HG02981 (cell line): ENCODE measurements around the gene HMCN1.

Source experiments
- ATAC-seq: cut with Tn5 transposase; IDR thresholded peaks from one replicate; pipeline ENCODE4 v1.9.1; 2021; ENCODE audit warnings: mild to moderate bottlenecking, moderate library complexity; ENCODE audit not compliant: unreplicated experiment

HMCN1 gene

DNA sequence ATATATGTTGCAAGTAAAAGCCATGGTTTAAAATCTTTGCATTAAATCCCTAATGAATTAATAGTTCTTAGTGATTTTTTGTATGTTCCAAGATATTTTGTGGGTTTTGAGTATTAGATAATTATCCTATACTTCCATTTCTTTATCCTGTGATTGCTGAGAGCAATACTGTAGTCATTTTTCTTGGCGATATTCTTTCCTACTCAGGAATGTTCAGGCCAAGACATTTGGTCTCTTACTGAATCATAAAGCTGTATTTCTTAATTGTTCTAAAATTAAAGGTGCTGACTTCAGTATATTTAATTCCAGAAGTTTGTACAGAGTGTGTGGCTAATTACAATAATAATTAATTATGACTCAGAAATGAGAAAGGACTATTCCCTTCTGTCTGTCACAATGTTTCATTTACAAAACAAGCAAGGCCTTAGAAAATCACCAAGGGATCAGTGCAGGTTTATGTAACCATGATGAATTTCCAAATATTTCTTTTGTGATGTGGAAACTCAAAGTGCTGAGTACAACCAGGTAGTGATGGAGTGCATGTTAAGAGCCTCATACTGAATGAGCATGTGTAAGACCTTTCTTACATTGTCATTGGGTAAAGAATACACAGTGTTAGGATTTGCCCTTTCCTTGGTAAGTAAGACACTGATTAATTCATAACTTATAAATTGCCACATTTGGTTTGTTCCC lies 161.2 kb downstream of the HMCN1 start:
- ATAC-seq = no peak

DNA sequence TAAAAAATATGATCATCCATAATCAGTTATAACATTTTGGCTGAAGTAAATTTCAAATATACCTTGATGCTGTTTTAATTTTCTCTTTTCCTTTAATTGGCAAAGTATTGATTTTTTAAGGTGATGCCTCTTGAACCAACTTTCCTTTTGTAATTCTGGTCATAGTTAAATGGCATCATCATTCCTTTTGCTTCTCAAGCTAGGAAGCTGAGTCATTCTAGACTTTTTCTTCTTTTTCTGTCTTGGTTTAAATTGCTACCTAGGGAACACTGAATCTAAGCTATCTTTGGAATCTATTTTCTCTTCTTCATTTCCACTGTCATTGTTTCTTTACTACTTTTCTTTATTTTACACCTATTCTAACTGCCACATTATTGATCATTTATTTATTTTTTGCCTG lies 162.7 kb downstream of the HMCN1 start:
- ATAC-seq = no peak

DNA sequence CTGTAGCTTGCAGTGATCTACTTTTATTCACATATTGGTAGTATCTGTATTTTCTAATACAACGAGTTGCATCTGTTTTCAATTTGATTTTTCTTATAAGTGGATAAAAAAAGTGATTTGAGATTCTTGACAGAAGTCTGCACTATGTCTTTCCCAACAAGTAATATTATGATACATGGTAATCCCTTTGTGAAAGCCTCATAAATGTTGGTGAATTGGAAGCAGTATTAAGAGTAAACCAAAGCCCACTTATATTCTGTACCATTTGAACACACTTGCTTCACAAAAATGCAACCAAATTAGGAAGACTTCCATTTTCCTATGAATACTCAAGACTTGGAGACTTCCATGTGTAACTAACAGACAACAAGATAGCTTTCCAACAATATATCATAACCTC lies 172.0 kb downstream of the HMCN1 start:
- ATAC-seq = no peak

DNA sequence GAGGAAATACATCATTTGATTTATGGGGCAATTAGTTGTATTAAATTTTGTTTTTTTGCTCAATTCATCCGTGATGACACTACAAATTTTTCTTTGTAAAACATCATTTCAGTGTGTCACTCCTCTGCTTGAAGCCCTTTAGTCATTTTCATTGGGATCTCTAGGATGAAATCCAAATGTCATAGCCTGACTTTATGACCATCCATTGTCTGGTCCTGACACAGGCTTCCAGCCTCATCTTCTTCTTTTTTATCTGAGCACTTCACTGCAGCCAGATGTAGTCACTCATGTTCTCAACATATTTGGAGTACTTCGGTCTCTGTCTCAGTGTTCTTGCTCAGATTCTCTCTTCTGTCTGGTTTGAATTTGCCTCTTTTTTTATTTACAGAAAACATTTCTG lies 173.1 kb downstream of the HMCN1 start:
- ATAC-seq = no peak

DNA sequence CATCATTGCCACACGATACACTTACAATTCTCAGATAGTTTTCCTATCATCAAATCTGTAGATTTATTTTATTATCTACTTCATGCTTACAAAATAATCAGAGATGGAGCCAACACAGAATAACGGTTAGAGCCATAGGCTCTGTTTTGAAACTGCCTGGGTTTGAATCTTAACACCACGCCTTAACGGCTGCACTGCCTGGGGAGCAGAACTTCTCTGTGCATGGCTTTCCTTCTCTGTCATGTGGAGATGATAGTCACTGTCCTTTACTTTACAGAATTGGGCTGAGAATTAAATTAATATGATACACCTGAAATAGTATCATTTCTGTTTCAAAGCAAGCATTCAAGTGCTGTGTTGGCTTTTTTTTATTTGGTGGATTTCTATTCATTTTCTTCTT lies 177.8 kb downstream of the HMCN1 start:
- ATAC-seq = no peak

DNA sequence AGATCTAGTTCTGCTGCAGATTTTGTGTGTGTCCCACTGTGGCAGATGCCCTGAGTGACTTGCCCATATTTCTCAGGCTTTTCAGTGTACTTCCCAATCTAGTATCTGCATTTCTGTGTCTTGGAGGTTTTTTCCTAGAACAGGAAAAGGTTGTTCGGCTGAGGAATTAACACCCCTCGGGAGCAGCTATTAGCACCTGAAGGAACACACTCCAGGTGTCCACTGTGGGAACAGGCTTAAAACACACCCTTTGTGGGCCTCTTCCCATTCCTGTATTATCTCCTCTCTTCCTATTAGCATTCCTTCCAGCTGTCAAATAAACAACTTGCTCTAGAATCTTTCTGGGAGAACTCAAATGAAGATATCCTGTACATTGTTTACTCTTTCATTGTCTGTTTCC lies 178.3 kb downstream of the HMCN1 start:
- no peak for ATAC-seq

DNA sequence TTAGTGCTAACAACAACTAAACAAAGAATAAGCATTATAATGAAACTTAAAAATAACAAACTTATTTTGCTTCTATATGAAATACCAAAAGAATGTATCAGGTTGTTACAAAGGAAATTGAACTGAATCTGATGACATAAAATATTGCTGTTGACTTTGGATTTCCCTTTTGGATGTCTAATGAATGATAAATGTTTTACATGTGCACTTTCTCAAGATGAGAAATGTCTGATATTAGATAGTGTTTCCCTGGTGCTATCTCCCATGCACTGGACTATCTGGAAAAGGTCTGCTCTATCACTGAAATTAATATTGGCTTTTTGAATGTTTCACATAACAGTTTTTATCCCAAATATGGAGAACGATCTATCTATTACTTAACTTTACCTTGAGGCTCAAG lies 179.9 kb downstream of the HMCN1 start:
- ATAC-seq = no peak

DNA sequence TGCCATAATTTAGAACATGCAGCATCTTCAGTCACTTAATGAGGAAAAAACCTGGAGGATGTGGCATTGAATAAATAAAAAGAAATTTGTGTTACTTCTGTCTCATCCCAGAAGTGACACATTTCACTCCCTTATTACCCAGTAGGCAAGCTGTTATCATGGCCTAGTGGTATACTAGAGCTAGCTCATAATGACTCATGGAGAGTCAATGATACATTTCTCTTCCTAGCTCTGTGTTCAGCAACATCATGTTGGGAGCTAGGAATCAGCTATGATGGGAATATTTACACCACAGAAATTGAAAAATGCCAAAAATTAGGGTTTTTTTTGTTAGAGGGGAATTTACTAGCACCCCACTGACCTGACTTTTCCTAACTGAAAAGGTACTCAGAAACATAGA lies 182.7 kb downstream of the HMCN1 start:
- ATAC-seq = no peak

DNA sequence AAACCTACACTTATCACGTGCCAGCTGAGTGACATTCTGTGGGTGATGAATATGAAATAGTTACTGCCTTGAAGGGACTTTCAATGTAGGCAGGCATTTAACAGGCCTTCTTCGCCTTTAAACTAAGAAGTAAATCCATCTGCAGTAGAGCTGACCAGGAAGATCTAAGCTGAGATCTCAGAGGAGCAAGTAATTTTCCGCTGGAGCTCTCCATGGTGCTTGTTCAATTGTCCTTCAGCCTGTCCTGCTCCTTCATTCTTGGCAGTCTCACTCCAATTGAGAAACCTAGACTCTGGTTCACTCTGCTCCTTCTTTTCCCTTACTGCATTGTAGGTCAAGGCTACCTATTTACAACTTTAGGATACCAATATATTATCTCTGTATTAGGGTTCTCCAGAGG lies 183.5 kb downstream of the HMCN1 start:
- no peak for ATAC-seq

DNA sequence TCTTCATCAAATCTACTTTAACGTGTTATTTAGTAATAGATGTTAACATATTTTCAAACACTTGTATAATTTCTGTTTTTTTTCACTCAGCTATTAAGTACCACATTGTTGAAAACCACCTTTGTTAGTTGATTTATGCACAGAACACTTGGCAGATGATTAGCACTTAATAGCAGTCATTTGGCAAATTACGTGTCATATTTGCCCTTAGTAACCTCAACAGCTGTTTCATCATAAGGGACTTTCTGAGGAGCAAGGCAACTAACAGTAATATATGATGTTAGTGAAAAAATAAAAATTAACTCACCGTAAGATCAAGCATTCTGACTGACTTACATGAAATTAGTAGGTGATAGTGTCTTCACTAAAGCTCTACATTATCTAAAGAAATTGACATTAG lies 186.4 kb downstream of the HMCN1 start:
- no peak for ATAC-seq

DNA sequence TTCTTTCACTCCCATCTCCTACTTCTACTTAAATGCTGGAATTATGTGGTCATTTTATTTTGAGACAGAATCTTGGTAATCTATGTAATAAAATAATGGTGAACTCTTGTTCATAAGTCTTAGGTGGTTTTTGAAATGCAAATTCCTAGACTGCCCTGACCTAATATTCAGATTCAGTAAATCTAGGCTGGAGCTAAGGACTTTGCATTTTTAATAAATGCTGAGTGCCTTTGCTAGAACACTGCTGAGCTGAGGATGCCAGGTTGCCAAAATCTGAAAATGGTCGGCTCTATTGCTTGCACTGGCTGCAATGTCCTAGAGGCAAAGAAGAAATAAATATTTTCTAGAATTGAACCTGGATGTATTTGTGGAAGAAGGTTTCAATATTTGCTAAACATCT lies 187.4 kb downstream of the HMCN1 start:
- no peak for ATAC-seq

DNA sequence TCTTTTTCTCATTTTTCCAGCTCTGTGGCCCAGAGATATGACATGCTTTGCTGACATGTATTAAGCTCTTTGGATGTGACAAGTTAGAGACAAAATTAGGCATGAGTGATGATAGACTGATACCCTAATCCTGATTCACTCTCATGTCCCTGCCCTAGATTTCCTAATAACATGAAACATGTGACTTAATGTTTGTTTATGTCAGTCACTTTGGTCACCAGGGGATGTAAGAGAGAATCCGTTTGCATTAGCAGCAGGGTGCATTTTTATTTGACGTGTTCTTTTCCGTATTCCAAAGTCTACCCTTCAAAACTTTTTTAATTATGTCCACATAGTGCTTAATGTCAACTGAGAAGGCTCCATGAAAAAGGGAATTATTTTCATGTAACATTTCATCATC lies 192.4 kb downstream of the HMCN1 start:
- ATAC-seq = no peak

DNA sequence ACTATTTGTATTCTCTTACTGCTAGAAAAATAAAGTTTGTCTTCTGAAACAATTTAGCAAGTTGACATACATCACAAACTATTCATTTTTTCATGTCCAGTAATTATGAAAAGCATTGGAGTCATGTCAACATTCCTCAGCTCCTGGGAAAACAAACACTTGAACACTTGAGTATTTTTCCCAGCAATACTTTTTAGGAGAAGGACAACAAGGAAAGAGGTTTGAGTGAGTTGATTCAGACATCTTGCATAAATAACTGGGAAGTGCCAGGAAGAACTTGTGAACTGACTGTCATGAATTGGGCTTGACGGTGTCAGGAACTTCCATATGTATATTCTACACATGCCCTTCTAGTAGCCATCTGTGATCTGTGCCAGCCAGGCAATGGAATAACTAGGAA lies 195.6 kb downstream of the HMCN1 start:
- ATAC-seq = no peak

DNA sequence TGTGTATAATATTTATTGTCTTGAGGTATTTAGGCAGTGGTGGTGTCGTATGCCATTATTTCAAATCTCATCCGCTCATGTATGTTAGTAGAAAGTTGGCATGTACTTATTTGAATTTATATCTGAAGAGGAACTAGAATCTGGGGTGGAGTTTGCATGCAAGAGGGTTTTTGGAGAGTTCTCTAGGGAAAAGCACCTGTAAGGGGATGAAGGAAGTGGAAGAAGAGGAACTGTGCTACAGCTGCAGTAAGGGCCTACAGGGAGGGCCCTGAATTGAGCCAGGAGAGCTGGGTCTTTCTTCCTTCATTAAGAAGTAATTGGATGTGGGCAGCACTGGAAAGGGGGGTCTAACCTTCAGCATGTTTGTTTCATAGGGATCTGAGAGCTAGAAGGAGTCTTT lies 197.2 kb downstream of the HMCN1 start:
- no peak for ATAC-seq

DNA sequence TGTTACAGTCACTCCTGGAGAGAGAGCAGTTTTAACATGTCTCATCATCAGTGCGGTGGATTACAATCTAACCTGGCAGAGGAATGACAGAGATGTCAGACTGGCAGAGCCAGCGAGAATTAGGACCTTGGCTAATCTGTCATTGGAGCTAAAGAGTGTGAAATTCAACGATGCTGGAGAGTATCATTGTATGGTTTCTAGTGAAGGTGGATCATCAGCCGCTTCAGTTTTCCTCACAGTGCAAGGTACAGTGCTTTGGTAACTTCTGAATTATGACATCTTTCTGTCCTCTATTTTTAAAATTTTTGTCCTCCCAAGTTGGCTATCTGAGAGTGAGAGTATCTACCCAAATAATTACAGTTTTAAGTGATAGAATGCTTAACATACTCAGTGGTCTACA lies 199.4 kb downstream of the HMCN1 start:
- no peak for ATAC-seq

DNA sequence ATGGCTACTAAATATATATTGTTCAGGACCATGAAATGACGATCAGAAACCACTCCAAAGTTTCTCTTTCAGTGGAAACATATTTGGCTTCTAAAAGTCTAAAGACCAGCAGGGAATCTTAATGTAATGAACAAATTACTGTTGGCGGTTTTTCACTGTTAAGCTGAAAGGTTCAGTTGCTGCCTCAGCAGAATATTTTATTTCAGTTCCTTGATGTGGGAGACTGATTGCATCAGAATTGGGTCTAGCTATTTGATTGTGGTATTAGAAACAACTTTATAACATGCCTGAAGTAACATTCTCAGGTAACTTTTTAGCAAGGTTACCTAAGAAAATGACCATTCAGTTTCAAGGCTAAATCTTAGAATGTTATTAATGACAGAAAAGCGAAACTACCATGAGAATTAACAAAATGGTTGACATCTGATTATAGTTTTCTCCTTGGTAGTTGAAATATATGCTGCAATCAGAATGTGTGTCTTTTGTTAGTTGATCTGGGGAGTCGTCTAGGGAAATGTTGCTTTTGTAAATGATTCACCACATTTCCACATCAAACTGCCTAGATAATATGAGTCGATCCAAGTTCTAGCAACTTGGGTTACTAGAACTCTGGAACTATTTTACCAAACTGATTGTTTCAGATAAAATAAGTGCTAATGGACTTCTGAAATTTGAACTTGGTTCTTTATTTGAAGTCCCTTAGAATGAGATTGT lies 200.4 kb downstream of the HMCN1 start:
- no peak for ATAC-seq

DNA sequence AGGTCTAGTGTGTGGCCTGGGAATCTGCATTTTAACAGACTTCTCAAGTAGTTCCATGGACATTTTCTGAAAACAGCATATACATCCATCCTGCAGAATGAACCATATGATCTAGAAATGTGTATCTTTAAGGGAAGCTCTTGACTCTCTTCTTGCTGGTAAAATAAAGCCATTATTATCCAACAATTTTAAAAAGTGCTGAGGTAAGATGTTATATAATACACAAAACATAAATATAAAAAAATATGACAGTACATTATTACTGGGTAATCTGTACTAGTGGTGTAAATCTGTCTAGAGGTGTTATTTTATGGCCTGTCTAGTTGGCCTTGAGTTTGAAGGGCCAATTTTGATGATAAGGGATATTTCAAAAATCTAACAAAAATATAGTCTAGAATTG lies 201.2 kb downstream of the HMCN1 start:
- ATAC-seq = no peak

DNA sequence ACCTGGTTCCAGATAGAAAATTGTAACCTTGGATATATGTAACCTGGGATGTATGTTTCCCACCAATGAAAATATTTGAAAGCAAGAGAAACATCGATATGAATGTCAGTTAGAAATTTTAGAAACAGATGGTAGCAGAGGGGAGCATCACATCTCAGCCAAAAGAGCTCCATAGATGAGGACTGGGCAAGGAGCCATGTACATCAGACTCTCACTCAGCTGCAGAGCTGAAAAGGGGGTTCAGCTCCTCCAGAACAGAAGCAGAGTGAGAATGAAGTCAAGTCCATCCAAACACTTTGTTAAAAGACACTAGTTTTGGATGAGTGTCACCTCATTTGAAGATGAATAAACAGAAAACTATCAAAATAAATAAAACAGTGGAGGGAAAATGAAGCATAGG lies 202.4 kb downstream of the HMCN1 start:
- ATAC-seq = no peak

DNA sequence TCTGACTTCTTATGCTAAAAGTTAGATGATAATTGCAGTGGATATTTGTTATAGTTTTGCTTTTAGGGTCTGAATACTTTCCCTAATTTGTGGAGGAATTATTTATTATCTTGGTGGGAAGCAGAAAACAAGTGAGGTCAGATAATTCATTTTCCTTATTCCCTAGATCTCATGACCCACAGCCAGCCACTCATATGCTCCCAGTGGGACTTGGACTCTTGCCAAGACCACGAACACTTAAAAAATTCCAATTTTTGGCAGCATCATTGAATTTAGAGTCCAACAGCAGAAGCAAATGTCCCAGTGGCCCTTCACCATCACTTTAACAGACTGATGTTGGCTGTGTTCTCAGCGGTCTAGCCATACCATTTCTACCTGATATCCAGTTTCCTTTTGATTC lies 204.2 kb downstream of the HMCN1 start:
- ATAC-seq = no peak

DNA sequence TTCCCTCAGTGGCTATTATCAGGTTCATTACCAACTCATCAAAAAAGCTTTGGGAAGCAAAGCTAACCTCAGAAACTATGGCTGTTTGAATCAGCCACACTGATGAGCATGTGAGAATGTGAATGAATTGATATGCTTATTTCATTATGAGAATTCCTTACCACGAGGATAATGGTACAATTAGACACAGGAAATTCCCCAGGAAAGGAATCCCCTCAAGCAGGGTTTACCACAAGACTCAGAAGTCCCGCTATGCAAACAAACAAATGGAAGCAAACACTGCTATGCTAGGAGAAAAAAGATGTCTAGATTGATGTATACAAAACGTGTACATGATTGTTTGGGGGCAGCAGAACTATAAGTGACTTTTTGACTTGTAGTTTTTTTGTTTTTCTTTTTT lies 205.0 kb downstream of the HMCN1 start:
- no peak for ATAC-seq

DNA sequence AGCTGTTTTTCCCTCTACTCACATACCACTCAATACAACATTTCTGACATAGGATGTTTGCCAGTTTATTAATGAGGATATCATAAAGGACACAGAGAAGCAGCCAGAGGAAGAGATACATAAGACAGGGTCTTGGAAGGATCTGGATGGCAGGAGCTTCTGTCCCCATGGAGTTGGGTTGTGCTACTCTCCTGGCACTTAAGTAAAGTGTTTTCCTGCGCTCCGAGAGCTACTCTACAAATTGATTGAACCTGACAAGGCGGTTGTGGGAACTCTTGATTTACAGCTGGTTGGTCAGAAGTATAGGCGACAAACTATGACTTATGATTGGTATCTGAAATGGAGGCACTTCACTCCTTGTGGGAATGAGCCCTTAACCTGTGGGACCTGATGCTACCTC lies 208.8 kb downstream of the HMCN1 start:
- no peak for ATAC-seq

DNA sequence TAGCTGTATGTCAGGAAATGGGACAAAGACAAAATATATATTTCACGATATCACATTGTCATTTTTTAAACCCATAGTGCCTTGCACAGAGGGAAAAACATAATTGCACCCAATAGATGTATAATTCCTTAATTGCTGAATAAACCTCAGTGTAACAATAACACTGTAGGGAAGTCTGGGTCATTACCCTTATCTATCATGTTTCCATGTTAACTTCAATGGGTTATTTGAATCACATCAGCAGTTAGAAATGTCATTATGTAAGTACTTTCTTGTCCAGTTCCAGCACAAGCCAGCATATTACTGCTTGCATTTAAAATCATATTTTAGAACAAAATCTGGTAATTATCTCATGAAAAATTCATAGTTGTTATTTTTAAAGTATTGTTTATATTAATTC lies 222.7 kb downstream of the HMCN1 start:
- ATAC-seq = no peak
